B cell (primary cell): Measurements from ENCODE around the gene CCSAP.

Source experiments
- CTCF ChIP-seq: fragments of 200-600 bp; IDR thresholded peaks from one replicate; pipeline ENCODE4 v1.8.0; 2022; ENCODE audit warnings: antibody characterized with exemption, mild to moderate bottlenecking
- EZH2 ChIP-seq: IDR thresholded peaks from 2 replicates; pipeline ENCODE4 v1.6.1; 2012; ENCODE audit warnings: borderline replicate concordance, low read depth, mild to moderate bottlenecking, moderate library complexity, low read length; ENCODE audit not compliant: insufficient read depth, poor library complexity, severe bottlenecking

- no peak for TF ChIP-seq CTCF
- no peak for TF ChIP-seq EZH2
Observed at GRCh38 chr1:229360420-229360819, 17.6 kb upstream of the CCSAP start.
